ENCODE results near the gene MARCHF2. TPM values are rescaled to one million over a fixed set of nuclear protein-coding genes. Genes with fewer than 3 reads are reported as not detected.

MARCHF2 gene
- total and polyA plus RNA-seq, 4 donors: 26.7 to 81.5 (median 47.8) TPM

DNA sequence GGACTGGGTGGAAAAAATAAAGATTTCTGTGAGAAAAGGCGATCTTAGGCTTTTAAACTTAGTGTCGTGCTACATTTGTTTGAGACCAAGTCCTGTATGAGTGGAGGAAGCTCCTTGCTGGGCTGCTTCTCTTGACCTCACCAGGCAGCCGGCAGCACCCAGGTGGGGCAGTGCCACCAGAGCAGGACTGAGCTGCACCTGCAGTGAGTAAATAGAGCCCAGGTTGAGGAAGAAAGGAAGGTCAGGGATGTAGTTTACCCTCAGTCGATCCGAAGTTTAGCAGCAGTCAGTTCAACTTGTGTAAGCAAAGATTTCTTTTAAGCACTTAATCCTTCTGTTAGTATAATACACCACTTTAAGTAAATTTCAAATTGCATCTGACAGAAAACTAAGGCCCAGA, 45.3 kb downstream of the MARCHF2 start:
- TF ChIP-seq, protein P1, sequence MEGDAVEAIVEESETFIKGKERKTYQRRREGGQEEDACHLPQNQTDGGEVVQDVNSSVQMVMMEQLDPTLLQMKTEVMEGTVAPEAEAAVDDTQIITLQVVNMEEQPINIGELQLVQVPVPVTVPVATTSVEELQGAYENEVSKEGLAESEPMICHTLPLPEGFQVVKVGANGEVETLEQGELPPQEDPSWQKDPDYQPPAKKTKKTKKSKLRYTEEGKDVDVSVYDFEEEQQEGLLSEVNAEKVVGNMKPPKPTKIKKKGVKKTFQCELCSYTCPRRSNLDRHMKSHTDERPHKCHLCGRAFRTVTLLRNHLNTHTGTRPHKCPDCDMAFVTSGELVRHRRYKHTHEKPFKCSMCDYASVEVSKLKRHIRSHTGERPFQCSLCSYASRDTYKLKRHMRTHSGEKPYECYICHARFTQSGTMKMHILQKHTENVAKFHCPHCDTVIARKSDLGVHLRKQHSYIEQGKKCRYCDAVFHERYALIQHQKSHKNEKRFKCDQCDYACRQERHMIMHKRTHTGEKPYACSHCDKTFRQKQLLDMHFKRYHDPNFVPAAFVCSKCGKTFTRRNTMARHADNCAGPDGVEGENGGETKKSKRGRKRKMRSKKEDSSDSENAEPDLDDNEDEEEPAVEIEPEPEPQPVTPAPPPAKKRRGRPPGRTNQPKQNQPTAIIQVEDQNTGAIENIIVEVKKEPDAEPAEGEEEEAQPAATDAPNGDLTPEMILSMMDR (IDR thresholded peaks at IDR 0.05; ENCODE audit: control extremely low read depth, extremely low read depth): no peak
- Histone ChIP-seq H3K36me3 (ENCODE audit: control insufficient read depth in 4 of 4, insufficient read depth in 4 of 4, low read length in 4 of 4) (peaks cover 7 to 17% (median 10%) of the 10 kb centered on the region in 4 donors), H3K27me3 (ENCODE audit: control insufficient read depth in 3 of 3, insufficient read depth in 3 of 3, low read length in 2 of 3) (no peaks in the 10 kb centered on the region), H3K27ac (ENCODE audit: low read depth in 1 of 2, low read length in 1 of 2) (no peak overlapping the region), H3K9ac (ENCODE audit: insufficient read depth in 1 of 2, low read length in 2 of 2) (no peak overlapping the region), H3K9me3 (ENCODE audit: control insufficient read depth in 4 of 4, insufficient read depth in 3 of 4, low read length in 3 of 4) (no peaks in the 10 kb centered on the region), H3K4me3 (no peak overlapping the region), H3K4me1 (ENCODE audit: control insufficient read depth in 5 of 5, insufficient read depth in 5 of 5, low read length in 5 of 5) (peaks cover 12 to 71% (median 41%) of the 10 kb centered on the region in 5 donors)
- no peak for ATAC-seq (ENCODE audit: insufficient read depth, low FRiP score)
- WGBS, 2 donors: 63 to 79% methylated on average over 5 of the region's 5 CpGs
- no peak for DNase-seq

DNA sequence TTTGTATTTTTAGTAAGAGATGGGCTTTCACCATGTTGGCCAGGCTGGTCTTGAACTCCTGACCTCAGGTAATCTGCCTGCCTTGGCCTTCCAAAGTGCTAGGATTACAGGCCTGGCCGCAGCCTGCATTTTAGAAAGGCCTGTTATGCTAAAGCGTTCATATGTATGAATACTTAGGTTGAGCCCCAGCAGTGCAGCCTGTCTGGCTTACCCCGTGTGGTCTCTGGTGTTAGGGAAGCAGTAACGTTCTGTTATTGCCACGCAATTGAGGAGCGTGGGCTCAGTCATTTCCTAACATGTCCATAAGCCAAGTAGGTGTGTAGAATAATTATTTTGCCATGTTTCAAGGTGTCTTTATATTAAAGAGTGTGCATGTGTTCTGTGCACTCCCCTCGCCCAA, 46.0 kb downstream of the MARCHF2 start:
- H3K9ac ChIP-seq (ENCODE audit: insufficient read depth in 1 of 2, low read length in 2 of 2): no peak overlapping the region
- ATAC-seq (ENCODE audit: insufficient read depth, low FRiP score): no peak
- WGBS, 2 donors: 62 to 71% methylated on average over 7 of the region's 7 CpGs

DNA sequence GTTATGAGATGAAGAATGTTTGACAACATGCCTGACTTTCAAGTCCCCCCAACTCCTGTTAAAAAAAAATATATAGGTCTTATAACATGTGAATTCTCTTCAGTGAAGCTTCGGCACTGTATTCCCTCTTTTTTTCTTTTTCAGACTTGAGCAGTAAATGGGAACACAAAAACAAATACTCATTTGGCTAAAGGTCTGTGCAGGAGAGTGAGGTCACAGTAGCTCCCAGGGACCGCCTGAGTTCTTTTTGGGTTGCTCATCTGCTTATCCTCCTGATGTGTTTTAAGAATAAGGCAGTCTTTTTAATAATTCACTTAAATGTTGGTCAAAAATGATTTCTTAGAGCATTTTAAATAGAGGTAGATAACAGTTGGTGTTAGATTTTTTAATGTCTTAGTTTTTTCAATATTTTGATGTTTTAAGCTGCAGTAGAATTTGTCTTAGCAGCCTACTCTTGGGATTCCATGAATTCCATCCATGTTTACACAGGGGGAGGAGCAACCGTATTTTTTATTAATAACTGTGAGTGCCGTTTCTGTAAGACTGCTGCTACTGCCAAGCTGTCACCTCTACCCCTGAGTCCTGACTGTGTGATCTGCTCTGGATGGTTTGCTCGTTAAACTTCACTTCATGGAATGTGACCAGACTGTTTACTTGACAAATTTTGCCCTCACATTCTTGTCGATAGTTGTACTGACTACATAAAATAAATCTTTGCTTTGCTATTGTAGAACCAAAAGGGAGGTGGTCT, 46.6 kb downstream of the MARCHF2 start:
- Histone ChIP-seq H3K9me3 (ENCODE audit: control insufficient read depth in 4 of 4, insufficient read depth in 3 of 4, low read length in 3 of 4) (no peaks in the 10 kb centered on the region), H3K9ac (ENCODE audit: insufficient read depth in 1 of 2, low read length in 2 of 2) (peak overlapping the region in 1 of 2 donors; percentile 17), H3K4me3 (no peak overlapping the region), H3K27ac (ENCODE audit: low read depth in 1 of 2, low read length in 1 of 2) (peak overlapping the region; percentile 53 to 56), H3K4me1 (ENCODE audit: control insufficient read depth in 5 of 5, insufficient read depth in 5 of 5, low read length in 5 of 5) (peaks cover 7 to 59% (median 41%) of the 10 kb centered on the region in 5 donors), H3K27me3 (ENCODE audit: control insufficient read depth in 3 of 3, insufficient read depth in 3 of 3, low read length in 2 of 3) (no peaks in the 10 kb centered on the region), H3K36me3 (ENCODE audit: control insufficient read depth in 4 of 4, insufficient read depth in 4 of 4, low read length in 4 of 4) (peaks cover 12 to 28% (median 20%) of the 10 kb centered on the region in 4 donors)
- TF ChIP-seq, protein P1 (IDR thresholded peaks at IDR 0.05; ENCODE audit: control extremely low read depth, extremely low read depth): no peak
- DNase-seq (peak; percentile 35 to 62 (median 54)), ATAC-seq (ENCODE audit: insufficient read depth, low FRiP score) (peak; percentile 61)
- WGBS, 2 donors: 41 to 70% methylated on average over 6 of the region's 6 CpGs

More for the DNA sequence above, 46.0 kb downstream of the MARCHF2 start:
- TF ChIP-seq, protein P1 (IDR thresholded peaks at IDR 0.05; ENCODE audit: control extremely low read depth, extremely low read depth): no peak
- no peak for DNase-seq
- H3K9me3 ChIP-seq (ENCODE audit: control insufficient read depth in 4 of 4, insufficient read depth in 3 of 4, low read length in 3 of 4): no peaks in the 10 kb centered on the region
- peaks cover 12 to 23% (median 16%) of the 10 kb centered on the region in 4 donors for H3K36me3 ChIP-seq (ENCODE audit: control insufficient read depth in 4 of 4, insufficient read depth in 4 of 4, low read length in 4 of 4)
- no peaks in the 10 kb centered on the region for H3K27me3 ChIP-seq (ENCODE audit: control insufficient read depth in 3 of 3, insufficient read depth in 3 of 3, low read length in 2 of 3)
- peak overlapping the region in 1 of 2 donors; percentile 30 for H3K27ac ChIP-seq (ENCODE audit: low read depth in 1 of 2, low read length in 1 of 2)
- peaks cover 8 to 65% (median 41%) of the 10 kb centered on the region in 5 donors for H3K4me1 ChIP-seq (ENCODE audit: control insufficient read depth in 5 of 5, insufficient read depth in 5 of 5, low read length in 5 of 5)
- no peak overlapping the region for H3K4me3 ChIP-seq

Data from lung (tissue), 12 donors.